ENCODE results near the gene FAM174C. TPM values are rescaled to one million over a fixed set of nuclear protein-coding genes. Genes with fewer than 3 reads are reported as not detected.

The FAM174C gene
- total RNA-seq, 1 donor from 2014 or later, result 22.7 TPM

GRCh38 chr19:1231729-1232637, 43.3 kb upstream of the FAM174C start:
- Mint-ChIP-seq H3K9me3 (ENCODE audit: unreplicated experiment) (no peaks in the 10 kb centered on the region), H3K4me3 (ENCODE audit: unreplicated experiment) (peak overlapping the region; percentile 51), H3K4me1 (ENCODE audit: unreplicated experiment) (no peaks in the 10 kb centered on the region), H3K36me3 (ENCODE audit: low read depth, unreplicated experiment) (peaks cover 4% of the 10 kb centered on the region), H3K27me3 (ENCODE audit: unreplicated experiment) (peaks cover 2% of the 10 kb centered on the region), H3K27ac (ENCODE audit: unreplicated experiment) (no peak overlapping the region)
- TF ChIP-seq CTCF (IDR thresholded peaks at IDR 0.05; ENCODE audit: unreplicated experiment), result no peak
- no peak for DNase-seq (ENCODE audit: low spot score)

GRCh38 chr19:1232652-1233072, 42.7 kb upstream of the FAM174C start:
- TF ChIP-seq CTCF (IDR thresholded peaks at IDR 0.05; ENCODE audit: unreplicated experiment), result no peak
- H3K9me3 Mint-ChIP-seq (ENCODE audit: unreplicated experiment), result no peaks in the 10 kb centered on the region
- H3K27me3 Mint-ChIP-seq (ENCODE audit: unreplicated experiment), result peaks cover 2% of the 10 kb centered on the region
- no peak for DNase-seq (ENCODE audit: low spot score)
- peak overlapping the region; percentile 51 for H3K4me3 Mint-ChIP-seq (ENCODE audit: unreplicated experiment)
- no peak overlapping the region for H3K27ac Mint-ChIP-seq (ENCODE audit: unreplicated experiment)
- H3K4me1 Mint-ChIP-seq (ENCODE audit: unreplicated experiment), result no peaks in the 10 kb centered on the region
- H3K36me3 Mint-ChIP-seq (ENCODE audit: low read depth, unreplicated experiment), result peaks cover 4% of the 10 kb centered on the region

GRCh38 chr19:1233115-1233667, 42.1 kb upstream of the FAM174C start:
- Mint-ChIP-seq H3K4me3 (ENCODE audit: unreplicated experiment) (no peak overlapping the region), H3K36me3 (ENCODE audit: low read depth, unreplicated experiment) (peaks cover 1% of the 10 kb centered on the region), H3K27me3 (ENCODE audit: unreplicated experiment) (peaks cover 2% of the 10 kb centered on the region), H3K27ac (ENCODE audit: unreplicated experiment) (no peak overlapping the region), H3K4me1 (ENCODE audit: unreplicated experiment) (no peaks in the 10 kb centered on the region), H3K9me3 (ENCODE audit: unreplicated experiment) (no peaks in the 10 kb centered on the region)
- DNase-seq (ENCODE audit: low spot score), result no peak
- no peak for TF ChIP-seq CTCF (IDR thresholded peaks at IDR 0.05; ENCODE audit: unreplicated experiment)

GRCh38 chr19:1234051-1234954, 41.0 kb upstream of the FAM174C start:
- H3K4me1 Mint-ChIP-seq (ENCODE audit: unreplicated experiment), result no peaks in the 10 kb centered on the region
- no peaks in the 10 kb centered on the region for H3K36me3 Mint-ChIP-seq (ENCODE audit: low read depth, unreplicated experiment)
- no peaks in the 10 kb centered on the region for H3K9me3 Mint-ChIP-seq (ENCODE audit: unreplicated experiment)
- H3K27ac Mint-ChIP-seq (ENCODE audit: unreplicated experiment), result no peak overlapping the region
- DNase-seq (ENCODE audit: low spot score), result no peak
- no peak overlapping the region for H3K4me3 Mint-ChIP-seq (ENCODE audit: unreplicated experiment)
- TF ChIP-seq CTCF (IDR thresholded peaks at IDR 0.05; ENCODE audit: unreplicated experiment), result no peak
- H3K27me3 Mint-ChIP-seq (ENCODE audit: unreplicated experiment), result peaks cover 11% of the 10 kb centered on the region
